NCI-H2107 treated with DMSO at 0.1 percent for 48 hours (cell line): ENCODE results near the gene HS6ST3.

ENCODE experiments used
- DNase-seq: peaks from one replicate; lab custom pipeline; 2025; ENCODE audit not compliant: unreplicated experiment; lab: John Stamatoyannopoulos, UW

HS6ST3 gene

DNA sequence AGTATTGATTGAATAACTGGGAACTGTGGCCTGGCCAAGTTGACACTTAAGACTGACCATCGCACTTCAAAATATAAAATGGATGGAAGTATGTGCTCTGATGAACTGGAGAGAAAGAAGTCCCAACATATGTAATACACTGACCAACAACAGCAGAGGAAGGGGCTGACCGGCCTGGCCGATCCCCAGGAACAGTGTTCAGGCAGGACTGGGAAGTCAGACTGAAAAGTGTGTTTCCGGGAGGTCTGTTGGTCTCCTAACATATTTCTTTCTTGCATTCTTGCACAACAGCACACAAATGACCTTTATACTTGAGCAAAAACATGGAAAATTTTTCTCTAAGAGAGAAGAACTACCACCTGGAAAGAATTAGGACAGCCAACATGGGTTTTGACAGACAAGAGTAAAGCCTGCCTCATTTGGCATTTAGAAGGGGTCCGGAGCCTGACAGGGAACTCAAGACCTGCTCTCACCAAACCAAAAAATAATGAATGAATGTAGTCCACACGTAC lies 606.5 kb downstream of the HS6ST3 start:
- DNase-seq, result no peak

DNA sequence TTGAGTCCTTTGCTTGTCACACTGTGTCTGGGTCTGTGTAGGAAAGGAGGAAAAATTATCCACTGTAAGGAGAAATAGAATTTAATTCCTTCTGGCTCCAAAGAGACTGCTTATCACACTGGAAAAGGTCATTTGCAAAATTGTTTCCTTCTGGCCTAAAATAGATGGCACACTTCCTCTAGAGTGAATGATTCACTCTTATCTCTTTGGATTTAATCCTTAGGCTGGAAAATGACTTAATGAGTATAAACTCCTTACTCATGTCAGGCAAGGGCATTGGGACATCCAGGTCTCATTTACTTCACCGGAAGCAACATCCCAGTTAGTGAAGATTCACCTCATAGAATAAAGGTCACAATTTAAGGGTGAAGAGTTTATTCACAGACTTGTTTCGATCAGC lies 610.8 kb downstream of the HS6ST3 start:
- no peak for DNase-seq

DNA sequence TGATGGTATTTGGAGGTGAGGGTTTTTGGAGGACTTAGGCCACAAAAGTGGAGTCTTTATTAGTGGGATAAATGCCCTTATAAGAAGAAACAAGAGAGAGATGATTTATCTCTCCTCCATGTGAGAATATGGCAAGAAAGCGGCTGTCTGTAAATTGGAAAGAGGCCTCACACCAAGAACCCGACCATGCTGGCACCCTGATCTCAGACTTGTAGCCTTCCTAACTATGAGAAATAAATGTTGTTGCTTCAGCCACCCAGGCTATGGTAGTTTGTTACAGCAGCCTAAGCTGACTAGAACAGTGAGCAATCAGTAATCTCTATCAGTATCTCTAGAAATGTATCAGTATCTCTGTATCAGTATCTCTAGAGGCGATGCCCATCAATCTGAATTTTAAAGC lies 617.2 kb downstream of the HS6ST3 start:
- DNase-seq, result no peak

DNA sequence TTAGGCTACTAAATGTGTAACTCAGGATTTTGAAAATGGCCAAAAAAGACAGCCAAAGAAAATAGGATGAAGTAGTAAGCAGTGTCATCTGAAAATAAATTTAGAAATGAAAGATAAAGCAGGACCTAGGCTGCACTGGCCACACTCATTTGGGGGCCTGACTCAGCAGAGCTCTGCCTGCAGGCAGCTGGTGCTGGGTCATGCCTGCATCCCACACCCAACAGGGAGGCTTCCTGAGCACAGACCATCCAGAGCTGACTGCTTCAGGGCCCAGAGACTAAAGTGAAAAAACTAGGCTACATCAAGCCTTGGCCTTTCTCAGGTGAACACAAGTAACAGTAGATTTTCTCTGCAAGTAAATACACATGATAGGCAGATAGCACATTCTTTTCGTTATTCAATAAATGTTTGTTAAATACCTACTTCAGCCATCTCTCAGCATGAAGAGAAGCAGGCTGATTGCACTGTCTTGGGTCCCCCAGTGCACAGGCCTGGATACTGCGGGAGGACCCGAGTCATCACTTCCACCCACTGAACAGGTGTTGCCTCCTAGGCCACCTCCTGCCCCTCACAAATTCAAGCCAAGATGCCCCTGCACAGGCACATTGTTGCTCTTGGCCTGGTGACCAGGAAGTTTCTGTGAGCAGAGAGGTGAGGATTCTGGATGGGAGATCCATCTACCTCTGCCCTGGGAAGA lies 620.4 kb downstream of the HS6ST3 start:
- no peak for DNase-seq

DNA sequence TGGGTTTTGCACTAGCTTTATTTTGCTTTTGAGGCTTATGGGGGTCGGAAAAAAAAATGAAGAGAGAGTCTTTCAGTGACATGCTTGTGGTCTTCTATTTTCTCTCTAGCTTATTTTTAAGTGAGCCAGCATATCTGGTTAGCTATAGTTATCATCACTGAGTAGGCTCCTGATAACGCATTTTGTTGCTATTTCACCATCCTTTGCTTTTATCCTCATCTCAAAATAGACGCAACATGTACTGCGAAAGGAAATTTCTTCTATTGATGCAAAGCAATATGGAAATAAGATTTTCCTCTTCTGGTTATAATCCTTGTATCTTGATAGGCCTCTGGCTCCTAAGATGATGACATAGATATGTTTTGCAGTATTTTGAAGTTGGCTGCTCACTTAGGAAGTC lies 630.5 kb downstream of the HS6ST3 start:
- no peak for DNase-seq

DNA sequence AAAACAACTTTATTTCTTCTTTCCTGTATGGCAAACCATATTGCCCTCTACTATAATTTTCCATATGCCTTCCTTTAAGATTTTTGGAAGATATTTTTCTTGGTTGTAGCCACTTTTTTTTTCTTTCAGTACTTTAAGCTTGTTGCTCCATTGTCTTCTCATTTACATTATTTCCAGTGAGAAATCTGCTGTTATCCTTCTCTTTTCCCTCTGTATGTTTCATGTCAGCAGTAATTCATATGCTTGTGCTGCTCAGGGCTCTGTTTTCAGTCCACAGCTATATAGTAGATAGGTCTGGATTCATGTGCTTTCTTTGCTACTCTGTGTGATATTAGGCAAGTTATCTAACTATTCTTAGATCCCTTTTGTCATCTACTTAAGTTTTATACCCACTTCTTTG lies 636.7 kb downstream of the HS6ST3 start:
- no peak for DNase-seq

DNA sequence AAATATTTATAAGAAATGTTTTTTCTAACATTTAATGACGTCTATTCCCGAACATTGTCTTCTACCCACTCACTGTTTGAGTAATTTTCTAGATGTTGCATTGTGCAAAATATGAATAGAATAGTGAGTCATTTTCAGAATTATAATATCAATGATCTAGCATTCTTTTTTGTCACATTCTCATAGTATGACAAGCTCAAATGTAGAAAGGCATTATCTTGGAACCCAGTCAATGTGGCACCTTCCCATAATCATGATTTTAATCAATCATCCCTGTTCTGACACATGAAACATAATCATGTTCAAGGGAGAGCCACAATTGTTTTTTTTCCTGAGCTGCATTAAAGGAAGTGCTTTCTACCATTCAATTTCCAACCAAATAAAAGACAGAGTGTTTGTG lies 638.6 kb downstream of the HS6ST3 start:
- no peak for DNase-seq

DNA sequence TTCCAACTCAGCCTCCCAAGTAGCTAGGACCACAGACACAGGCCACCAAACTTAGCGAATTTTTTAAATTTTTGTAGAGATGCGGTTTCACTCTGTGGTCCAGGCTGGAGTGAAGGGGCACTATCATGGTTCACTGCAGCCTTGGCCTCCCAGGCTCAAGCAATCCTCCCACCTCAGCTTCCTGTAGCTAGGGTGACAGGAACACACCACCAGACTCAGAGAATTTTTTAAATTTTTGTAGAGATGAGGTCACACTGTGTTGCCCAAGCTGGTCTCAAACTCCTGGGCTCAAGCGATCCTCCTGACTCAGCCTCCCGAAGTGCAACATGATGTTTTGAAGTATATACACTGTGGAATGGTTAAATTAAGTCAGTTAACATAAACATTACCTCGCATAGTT lies 640.8 kb downstream of the HS6ST3 start:
- DNase-seq, result no peak

DNA sequence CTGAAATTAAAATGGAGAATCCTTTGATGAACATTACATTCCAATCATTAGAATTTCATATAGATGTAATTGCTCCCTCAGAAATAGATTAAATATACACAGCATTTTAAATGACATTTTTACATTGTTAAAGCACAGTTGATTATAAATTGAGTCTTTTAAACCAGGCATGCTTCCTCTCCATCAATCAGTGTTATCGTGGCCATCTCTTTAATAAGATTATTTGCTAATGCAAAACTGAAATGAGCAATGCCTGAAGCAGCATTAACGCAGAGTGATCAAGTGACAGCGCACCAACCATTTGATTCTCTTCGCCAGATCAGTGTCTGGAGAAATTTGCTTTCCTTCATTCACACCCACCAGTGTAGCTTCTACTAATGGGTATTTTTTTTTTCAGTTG lies 644.6 kb downstream of the HS6ST3 start:
- DNase-seq, result no peak

DNA sequence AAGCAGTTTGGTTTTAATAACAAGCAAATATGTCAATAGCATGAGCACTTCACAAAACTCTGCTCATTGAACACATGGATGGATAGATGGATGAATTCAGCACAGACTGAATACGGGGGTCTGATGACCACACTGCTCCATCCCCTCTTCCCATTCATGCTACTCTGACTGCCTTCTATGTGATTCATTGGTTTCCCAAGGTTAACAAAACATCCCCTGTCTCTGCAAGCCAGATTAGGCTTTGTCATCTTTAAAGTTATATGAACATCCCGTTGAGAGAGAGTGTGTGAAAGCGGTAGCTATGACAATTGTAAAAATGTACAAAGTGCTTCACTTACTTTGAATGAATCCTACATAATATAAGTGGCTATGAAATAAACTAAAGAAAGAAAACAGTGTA lies 651.9 kb downstream of the HS6ST3 start:
- no peak for DNase-seq

DNA sequence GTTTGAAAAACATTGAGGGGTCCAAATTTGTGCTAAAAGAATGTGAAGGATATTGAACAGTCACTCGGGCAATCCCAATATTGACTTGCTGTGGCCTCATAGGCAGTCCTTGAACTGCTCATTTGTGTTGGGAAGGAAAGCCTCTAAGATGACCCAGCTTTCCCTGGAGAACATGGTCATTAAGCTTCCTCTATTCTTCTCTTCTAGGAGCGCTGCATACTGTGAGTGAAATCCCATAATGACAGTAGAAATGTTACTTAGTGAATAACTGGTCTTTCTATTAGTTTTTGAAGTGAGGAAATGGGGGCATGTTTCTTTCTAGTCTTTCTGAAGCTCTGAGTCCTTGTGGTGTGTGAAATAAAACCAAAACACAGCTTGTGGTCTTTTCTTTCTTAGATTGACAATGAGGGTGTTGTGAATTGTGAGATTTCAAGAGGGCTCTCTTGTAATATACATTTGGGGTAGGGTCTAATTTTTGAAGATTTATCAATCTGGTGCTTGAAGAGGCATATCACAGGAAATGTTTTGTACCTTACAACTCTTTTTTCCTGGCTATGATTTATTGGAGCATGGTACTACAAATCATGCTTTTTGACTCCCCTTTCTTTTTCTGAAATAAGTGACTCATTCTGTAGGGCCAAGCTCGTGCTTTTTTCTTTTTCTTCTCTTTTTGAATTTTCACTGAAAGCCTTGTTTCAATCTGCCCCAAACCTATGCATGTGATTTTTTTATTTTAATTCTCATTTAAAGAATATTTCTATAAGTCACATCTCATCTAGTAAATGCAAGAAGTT lies 653.6 kb downstream of the HS6ST3 start:
- DNase-seq, result no peak

DNA sequence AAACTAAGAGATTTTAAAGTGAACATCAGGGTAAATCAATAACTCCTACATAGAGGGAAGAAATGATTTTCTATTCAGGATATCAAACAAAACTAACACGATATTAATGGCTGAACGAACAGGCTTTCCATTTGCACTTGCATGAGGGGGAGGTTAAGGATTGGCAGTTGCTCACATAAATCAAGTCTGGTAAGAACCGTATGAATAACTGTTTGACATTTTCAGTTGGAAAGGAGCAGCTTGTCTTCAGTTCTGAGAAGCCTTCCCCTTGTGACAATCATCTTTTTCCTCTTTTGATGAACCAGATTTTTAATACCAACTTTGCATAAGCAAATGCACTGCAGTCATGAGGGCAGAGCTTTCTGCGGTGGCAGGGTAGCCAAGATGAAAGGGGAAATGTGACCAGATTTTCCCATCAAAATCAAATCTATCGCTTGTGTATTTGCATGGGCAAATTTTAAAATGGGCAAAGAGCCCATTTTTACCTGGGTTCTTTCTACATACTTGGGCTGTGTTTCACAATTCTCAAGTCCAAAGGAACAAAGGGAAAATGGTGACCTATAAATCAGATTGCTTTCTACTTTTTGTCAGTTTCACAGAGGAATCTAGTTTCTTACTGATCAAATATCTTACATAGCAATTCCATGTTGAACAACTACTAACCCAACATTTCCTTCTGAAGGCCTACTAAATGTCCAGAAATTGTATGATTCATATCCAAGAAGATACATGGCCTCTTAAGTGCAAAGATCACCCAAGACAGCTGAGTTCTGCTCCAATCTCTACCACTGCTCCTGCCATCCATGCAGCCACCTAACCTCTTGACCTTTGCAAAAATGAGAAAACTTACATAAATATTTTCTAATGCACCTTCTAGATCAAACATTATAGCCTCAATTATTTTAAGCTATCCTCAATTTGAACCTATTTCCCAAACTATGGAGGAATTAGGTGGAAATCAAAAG lies 654.7 kb downstream of the HS6ST3 start:
- no peak for DNase-seq

DNA sequence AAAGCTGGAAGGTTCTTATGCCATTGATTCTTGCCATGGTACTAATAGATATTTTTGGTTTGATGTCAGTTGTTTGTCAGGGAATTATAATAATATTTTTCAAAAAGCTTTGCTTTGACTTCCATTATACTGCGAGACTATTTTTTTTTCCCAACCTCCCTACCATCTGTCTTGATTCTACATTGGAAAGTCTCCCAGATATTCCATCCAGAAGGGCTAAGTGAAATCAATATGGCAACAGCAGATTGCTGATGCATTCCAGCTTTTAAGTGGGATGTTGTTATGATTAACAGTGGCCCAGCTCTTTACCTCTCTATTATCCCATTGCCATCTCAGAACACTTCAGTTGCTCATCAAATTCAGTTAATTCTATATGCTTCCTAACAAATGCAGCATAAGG lies 657.0 kb downstream of the HS6ST3 start:
- DNase-seq, result no peak

DNA sequence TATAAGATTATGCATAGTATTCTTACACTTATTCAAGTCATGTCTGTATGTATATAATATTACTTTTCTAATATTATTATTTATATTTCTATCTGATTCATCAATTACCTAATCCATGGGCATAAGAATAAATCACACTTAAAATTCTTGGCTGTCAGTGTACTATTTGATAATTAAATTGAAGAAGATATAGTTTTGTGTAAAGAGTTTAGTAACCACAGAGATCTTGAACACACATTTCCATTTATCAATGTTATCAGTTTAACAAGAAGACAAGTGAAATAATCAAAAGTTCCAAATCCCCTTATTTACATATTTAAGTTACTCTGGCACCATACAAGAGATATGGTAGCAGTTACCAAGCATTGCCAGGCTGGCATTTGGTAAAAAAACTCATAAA lies 659.9 kb downstream of the HS6ST3 start:
- no peak for DNase-seq

DNA sequence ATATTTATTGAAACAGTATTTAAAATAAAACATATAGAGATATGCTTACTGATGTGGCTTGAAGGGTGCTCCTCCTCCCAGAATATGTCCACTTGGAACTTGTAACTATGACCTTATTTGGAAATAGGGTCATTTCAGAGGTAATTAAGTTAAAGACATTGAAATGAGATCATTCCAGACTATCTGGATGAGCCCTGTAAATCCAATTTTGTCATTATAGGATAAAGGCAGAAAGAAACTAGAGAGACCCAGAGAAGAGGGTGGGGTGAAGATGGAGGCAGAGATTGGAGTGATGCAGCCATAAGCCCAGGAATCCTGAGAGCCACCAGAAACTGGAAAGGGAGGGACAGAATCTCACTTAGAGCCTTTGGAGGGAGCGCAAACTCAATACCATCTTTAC lies 661.2 kb downstream of the HS6ST3 start:
- no peak for DNase-seq

DNA sequence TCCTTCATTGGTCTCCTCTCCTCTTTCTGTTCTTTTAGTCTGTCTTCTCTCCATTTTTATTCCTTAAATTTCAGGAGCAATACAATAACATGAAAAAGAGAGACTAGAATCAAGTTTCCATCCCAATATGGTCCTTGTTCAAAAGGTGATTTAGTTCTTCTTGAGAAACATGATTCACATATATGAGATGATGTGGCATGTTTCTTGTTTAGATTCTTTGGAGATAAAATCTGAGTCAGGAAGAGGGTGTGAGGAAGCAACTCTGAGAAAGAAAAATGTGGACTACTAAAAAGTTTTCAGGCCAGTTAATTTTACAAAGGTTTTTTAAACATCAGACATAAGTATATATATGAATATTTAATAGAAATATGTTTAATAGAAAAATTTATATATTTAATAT lies 673.0 kb downstream of the HS6ST3 start:
- no peak for DNase-seq

DNA sequence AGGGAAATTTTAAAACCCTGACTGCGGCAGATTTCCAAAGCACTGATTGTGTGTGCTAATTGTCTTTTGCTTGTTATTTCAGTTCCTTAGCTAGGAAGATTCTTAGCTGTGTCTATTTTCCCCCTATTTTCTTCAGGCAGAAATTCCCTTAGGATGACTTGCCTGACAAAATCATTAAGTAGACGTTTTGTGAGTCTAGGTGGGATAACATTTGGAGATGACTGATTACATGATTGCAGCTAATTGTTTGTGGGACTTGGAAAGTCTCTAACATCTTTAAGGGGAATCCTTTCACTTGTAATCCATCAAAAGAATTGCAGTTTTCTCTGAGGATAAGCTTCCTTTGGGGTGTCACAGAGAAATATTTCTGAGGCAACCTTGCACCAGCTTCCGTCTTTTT lies 676.4 kb downstream of the HS6ST3 start:
- DNase-seq, result no peak

DNA sequence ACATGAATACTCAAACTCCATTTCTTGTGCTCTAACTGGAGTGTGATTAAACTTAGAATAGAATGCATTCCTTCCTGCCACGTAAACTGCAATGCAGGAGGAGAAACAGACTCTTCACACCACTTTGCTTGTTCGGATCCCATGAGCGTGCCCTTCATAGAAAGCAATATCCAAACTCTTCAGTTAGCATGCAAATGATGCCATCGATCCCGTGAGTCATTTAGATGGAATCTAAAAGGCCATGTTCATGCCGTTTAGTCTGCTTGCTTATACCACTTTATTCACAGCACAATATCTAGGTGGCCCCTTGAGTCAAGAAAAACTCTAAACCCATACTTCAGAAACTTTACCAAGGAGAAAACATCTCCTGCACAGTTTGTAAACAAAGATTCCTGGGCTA lies 678.6 kb downstream of the HS6ST3 start:
- DNase-seq, result no peak

DNA sequence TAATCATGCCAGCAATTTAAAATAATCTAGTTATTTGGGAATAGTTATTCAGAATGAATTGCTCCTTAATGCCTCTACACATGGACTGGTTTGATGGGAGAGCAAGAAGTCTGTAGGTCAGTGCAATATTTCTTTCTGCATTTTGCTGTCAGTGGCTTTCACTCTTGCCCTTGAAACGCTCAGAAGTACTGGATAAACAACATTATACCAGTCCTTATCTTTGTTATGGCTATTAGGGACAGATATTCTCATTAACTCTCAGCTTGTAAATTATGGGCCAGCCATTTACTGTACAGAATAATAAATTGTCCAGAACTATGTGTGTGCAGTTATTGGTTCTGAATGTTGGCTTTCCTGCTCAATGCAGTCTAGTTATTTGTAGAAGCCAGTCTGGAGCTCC lies 680.0 kb downstream of the HS6ST3 start:
- DNase-seq, result no peak

DNA sequence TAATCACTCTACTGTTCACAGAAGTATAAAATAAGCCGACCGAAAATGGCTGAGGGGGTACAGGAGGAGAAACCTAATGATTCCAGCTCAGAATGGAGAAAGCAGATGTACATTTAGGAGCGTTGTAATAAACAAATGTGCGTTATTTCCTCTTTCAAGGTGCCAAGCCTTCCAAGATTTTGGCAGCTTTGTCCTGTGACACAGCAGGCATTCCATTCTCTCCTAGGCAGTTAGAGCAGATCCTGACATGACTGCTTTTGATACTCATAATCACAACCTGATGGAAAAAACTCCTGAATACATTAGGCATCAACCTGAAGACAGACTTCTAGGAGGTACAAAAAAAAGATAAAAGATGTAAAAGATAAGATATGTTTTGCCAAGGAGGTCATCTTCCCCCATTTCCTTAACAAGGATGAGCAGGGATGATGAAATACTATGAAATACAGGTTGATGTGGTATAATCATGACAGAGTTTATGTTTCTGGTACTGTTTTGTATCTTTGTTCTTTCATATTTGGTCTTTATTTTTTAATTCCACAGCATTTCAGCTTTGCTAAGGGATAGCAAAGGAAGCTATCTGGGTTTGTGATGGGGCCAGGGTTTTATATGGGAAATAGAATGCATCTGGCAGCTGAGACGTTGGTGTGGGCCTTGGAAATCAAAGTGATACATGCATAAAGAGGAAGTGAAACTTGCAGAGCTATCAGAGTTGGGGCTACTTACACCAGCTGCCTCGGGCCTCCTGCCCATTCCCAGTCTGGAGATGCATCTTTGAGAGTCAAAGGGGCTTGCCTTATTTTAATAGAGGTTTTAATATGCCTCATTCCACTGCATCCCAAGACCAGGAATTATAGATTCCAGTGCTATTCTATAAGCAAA lies 681.8 kb downstream of the HS6ST3 start:
- DNase-seq, result no peak
